DMS79 treated with DMSO at 0.1 percent for 48 hours (cell line): ENCODE data around the gene GPI.

Experiments used
- DNase-seq: peaks from one replicate; lab custom pipeline; 2025; lab: John Stamatoyannopoulos, UW

Gene GPI

GRCh38 chr19:34404109-34404909 is 39.3 kb downstream of the GPI start, which contains the start of gene PDCD2L:
Gene PDCD2L (plus strand): TSS chr19:34404399. CDS start chr19:34404431, 32 bp downstream.
- DNase-seq, result peak; percentile 89

GRCh38 chr19:34405892-34406660 is 41.1 kb downstream of the GPI start:
- no peak for DNase-seq

- no peak for DNase-seq
Observed at GRCh38 chr19:34408411-34408810, 43.4 kb downstream of the GPI start.

- DNase-seq, result no peak
Observed at GRCh38 chr19:34409189-34410164, 44.5 kb downstream of the GPI start.

GRCh38 chr19:34411216-34411615 is 46.2 kb downstream of the GPI start:
- no peak for DNase-seq

- no peak for DNase-seq
Observed at GRCh38 chr19:34416021-34416545, 51.1 kb downstream of the GPI start.

GRCh38 chr19:34418300-34418699 is 53.3 kb downstream of the GPI start:
- no peak for DNase-seq

GRCh38 chr19:34426096-34426661 is 61.2 kb downstream of the GPI start:
- DNase-seq, result no peak

- peak; percentile 8 for DNase-seq
Observed at GRCh38 chr19:34428549-34429285, 63.7 kb downstream of the GPI start.

- no peak for DNase-seq
Observed at GRCh38 chr19:34429553-34429952, 64.6 kb downstream of the GPI start.

- peak; percentile 16 for DNase-seq
Observed at GRCh38 chr19:34430738-34431625, 66.0 kb downstream of the GPI start.

GRCh38 chr19:34431681-34432402 is 66.8 kb downstream of the GPI start:
- no peak for DNase-seq

GRCh38 chr19:34432797-34433196 is 67.8 kb downstream of the GPI start:
- DNase-seq, result no peak

- no peak for DNase-seq
Observed at GRCh38 chr19:34436716-34437115, 71.7 kb downstream of the GPI start.

GRCh38 chr19:34448191-34448590 is 83.2 kb downstream of the GPI start:
- DNase-seq, result no peak
